Hepatocyte (in vitro differentiated cells): Measurements from ENCODE around the gene SMIM33. TPM values are rescaled to one million over a fixed set of nuclear protein-coding genes. Genes with fewer than 3 reads are reported as not detected.
"Not testable (repeated sequence)": the region's sequence is repeated elsewhere in the genome, so short reads cannot be mapped to it uniquely, and the experiment has no call there.

Experiments
- DNase-seq: peaks from one replicate; pipeline ENCODE4 v3.0.0-alpha.2; 2016; ENCODE audit warnings: low spot score
- H2AFZ ChIP-seq: fragments of 200-600 bp; sonication (generic); 2 replicates; pipeline ENCODE4 v1.6.0; 2016; ENCODE audit warnings: antibody characterized with exemption, mild to moderate bottlenecking
- H3K27ac ChIP-seq: fragments of 200-600 bp; sonication (generic); 2 replicates; pipeline ENCODE4 v1.5.1; 2016; ENCODE audit warnings: mild to moderate bottlenecking
- H3K27me3 ChIP-seq: fragments of 200-600 bp; sonication (generic); 2 replicates; pipeline ENCODE4 v1.6.1; 2016
- H3K36me3 ChIP-seq: fragments of 200-600 bp; sonication (generic); replicated peaks from 2 replicates; pipeline ENCODE4 v1.5.1; 2016; ENCODE audit warnings: low read depth; ENCODE audit not compliant: insufficient read depth
- H3K4me1 ChIP-seq: fragments of 200-600 bp; sonication (generic); 2 replicates; pipeline ENCODE4 v1.5.1; 2016; ENCODE audit warnings: mild to moderate bottlenecking, moderate library complexity; ENCODE audit not compliant: insufficient read depth
- H3K4me2 ChIP-seq: fragments of 200-600 bp; sonication (generic); 2 replicates; pipeline ENCODE4 v1.6.0; 2016
- H3K4me3 ChIP-seq: fragments of 200-600 bp; sonication (generic); 2 replicates; pipeline ENCODE4 v1.5.1; 2016; ENCODE audit warnings: mild to moderate bottlenecking
- H3K79me2 ChIP-seq: fragments of 200-600 bp; sonication (generic); 2 replicates; pipeline ENCODE4 v1.6.0; 2017; ENCODE audit warnings: mild to moderate bottlenecking
- H3K9me2 ChIP-seq: fragments of 200-600 bp; sonication (generic); replicated peaks from 2 replicates; pipeline ENCODE4 v1.6.0; 2017; ENCODE audit warnings: mild to moderate bottlenecking; ENCODE audit not compliant: insufficient read depth
- H3K9me3 ChIP-seq: fragments of 200-600 bp; sonication (generic); 2 replicates; pipeline ENCODE4 v1.5.1; 2016; ENCODE audit warnings: low read depth, mild to moderate bottlenecking
- H4K20me1 ChIP-seq: fragments of 200-600 bp; sonication (generic); 2 replicates; pipeline ENCODE4 v1.6.0; 2016; ENCODE audit warnings: mild to moderate bottlenecking; ENCODE audit not compliant: insufficient read depth, poor library complexity, severe bottlenecking
- CTCF ChIP-seq: fragments of 200-600 bp; sonication (generic); IDR thresholded peaks from 2 replicates; pipeline ENCODE4 v1.5.1; 2016; ENCODE audit warnings: antibody characterized with exemption, mild to moderate bottlenecking; ENCODE audit not compliant: poor library complexity
- EZH2 ChIP-seq: fragments of 200-600 bp; sonication (generic); IDR thresholded peaks from 2 replicates; pipeline ENCODE4 v1.6.1; 2016; ENCODE audit warnings: antibody characterized with exemption, mild to moderate bottlenecking, borderline replicate concordance
- EZH2phosphoT487 ChIP-seq: fragments of 200-600 bp; sonication (generic); IDR thresholded peaks from one replicate; pipeline ENCODE4 v1.6.1; 2018; ENCODE audit warnings: antibody characterized with exemption, mild to moderate bottlenecking, low read depth, moderate library complexity; ENCODE audit not compliant: unreplicated experiment, severe bottlenecking
- WGBS: methylation state at CpG from one replicate; pipeline ENCODE4 v1.1.6; 2016; ENCODE audit warnings: low lambda C conversion rate; ENCODE audit errors: missing lambda C conversion rate; 5-methylcytosine and 5-hydroxymethylcytosine counted together
- polyA plus RNA-seq: library from polyadenylated mRNA; unstranded; fragments of >200 nt; fragmentation: Nextera tagmentation; extraction: Ambion mirVana; gene quantifications from 2 replicates; pipeline ENCODE4 v1.2.1, GENCODE V29; 2016
- total RNA-seq: library from RNA; depleted of rRNA; stranded (reverse); fragments of >200 nt; gene quantifications from 2 replicates; pipeline ENCODE4 v1.2.3, GENCODE V29; 2014

The SMIM33 gene
- total and polyA plus RNA-seq, 2 experiments from 2014 or later = not detected

GRCh38 chr5:139494832-139495231 is 24.0 kb downstream of the SMIM33 start:
- no peaks in the 10 kb centered on the region for H3K9me3 ChIP-seq
- DNase-seq = no peak
- H2AFZ ChIP-seq = no peak overlapping the region
- no peak overlapping the region for H3K27ac ChIP-seq
- no peak for TF ChIP-seq CTCF
- no peak for TF ChIP-seq EZH2phosphoT487
- no peak for TF ChIP-seq EZH2
- H4K20me1 ChIP-seq = no peaks in the 10 kb centered on the region
- no peaks in the 10 kb centered on the region for H3K4me1 ChIP-seq
- H3K36me3 ChIP-seq = no peaks in the 10 kb centered on the region
- no peak overlapping the region for H3K4me3 ChIP-seq
- no peaks in the 10 kb centered on the region for H3K9me2 ChIP-seq
- no peaks in the 10 kb centered on the region for H3K79me2 ChIP-seq
- no peaks in the 10 kb centered on the region for H3K27me3 ChIP-seq
- no peak overlapping the region for H3K4me2 ChIP-seq

- Histone ChIP-seq H3K9me2 (no peaks in the 10 kb centered on the region), H3K4me3 (no peak overlapping the region), H3K36me3 (no peaks in the 10 kb centered on the region), H3K27me3 (no peaks in the 10 kb centered on the region), H3K27ac (no peak overlapping the region), H4K20me1 (no peaks in the 10 kb centered on the region), H3K79me2 (no peaks in the 10 kb centered on the region), H3K4me1 (no peaks in the 10 kb centered on the region), H2AFZ (no peak overlapping the region), H3K4me2 (no peak overlapping the region), H3K9me3 (no peaks in the 10 kb centered on the region)
- WGBS = 94% methylated on average over 3 of the region's 3 CpGs
- TF ChIP-seq CTCF (no peak), EZH2phosphoT487 (no peak), EZH2 (no peak)
- DNase-seq = no peak
These were observed 25.0 kb downstream of the SMIM33 start for GRCh38 chr5:139495638-139496435.

GRCh38 chr5:139501381-139501780 is 30.6 kb downstream of the SMIM33 start:
- DNase-seq = no peak
- no peak overlapping the region for H3K27ac ChIP-seq
- no peaks in the 10 kb centered on the region for H3K9me2 ChIP-seq
- WGBS = 83% methylated on average over 4 of the region's 4 CpGs
- no peaks in the 10 kb centered on the region for H4K20me1 ChIP-seq
- no peak overlapping the region for H3K4me2 ChIP-seq
- no peaks in the 10 kb centered on the region for H3K79me2 ChIP-seq
- TF ChIP-seq EZH2 (no peak), CTCF (no peak), EZH2phosphoT487 (no peak)
- H3K27me3 ChIP-seq = no peaks in the 10 kb centered on the region
- H3K9me3 ChIP-seq = no peaks in the 10 kb centered on the region
- H3K36me3 ChIP-seq = no peaks in the 10 kb centered on the region
- no peaks in the 10 kb centered on the region for H3K4me1 ChIP-seq
- H2AFZ ChIP-seq = no peak overlapping the region
- no peak overlapping the region for H3K4me3 ChIP-seq

- Histone ChIP-seq H2AFZ (peak overlapping the region; percentile 66), H3K4me2 (peak overlapping the region; percentile 48)
These were observed 32.4 kb downstream of the SMIM33 start for GRCh38 chr5:139503036-139503817.

GRCh38 chr5:139503879-139504278 is 33.1 kb downstream of the SMIM33 start:
- WGBS = 44% methylated on average over 15 of the region's 15 CpGs
- peak overlapping the region; percentile 66 for H2AFZ ChIP-seq
- not testable (repeated sequence) for DNase-seq, H3K27me3 ChIP-seq, H3K27ac ChIP-seq, H3K4me1 ChIP-seq, H3K9me3 ChIP-seq, H3K4me3 ChIP-seq, H3K36me3 ChIP-seq, H3K9me2 ChIP-seq, H3K79me2 ChIP-seq, H4K20me1 ChIP-seq
- H3K4me2 ChIP-seq = peak overlapping the region; percentile 48

More at GRCh38 chr5:139503036-139503817, 32.4 kb downstream of the SMIM33 start:
- H3K79me2 ChIP-seq, H3K27me3 ChIP-seq, H3K9me2 ChIP-seq, H3K4me3 ChIP-seq, H3K27ac ChIP-seq, H3K4me1 ChIP-seq, H3K36me3 ChIP-seq, H3K9me3 ChIP-seq, DNase-seq, H4K20me1 ChIP-seq: not testable (repeated sequence)
- WGBS = 91% methylated on average over 15 of the region's 15 CpGs

GRCh38 chr5:139504722-139505121 is 33.9 kb downstream of the SMIM33 start:
- not testable (repeated sequence) for H3K27me3 ChIP-seq, H3K4me1 ChIP-seq, H2AFZ ChIP-seq, H3K27ac ChIP-seq, H3K9me3 ChIP-seq, H3K79me2 ChIP-seq, DNase-seq, H3K4me3 ChIP-seq, H3K4me2 ChIP-seq, H4K20me1 ChIP-seq, H3K9me2 ChIP-seq, H3K36me3 ChIP-seq
- 71% methylated on average over 5 of the region's 5 CpGs for WGBS
